PFSK-1 (cell line): ENCODE results near the gene MYCBPAP.

ENCODE experiments used
- FOXP2 ChIP-seq: optimal IDR thresholded peaks from 2 replicates; pipeline ENCODE3; 2011; ENCODE audit warnings: borderline replicate concordance, control low read depth, inconsistent platforms; ENCODE audit not compliant: insufficient read depth; ENCODE audit errors: extremely low read length, extremely low read depth
- POLR2AphosphoS5 ChIP-seq: IDR thresholded peaks from 2 replicates; pipeline ENCODE4 v1.6.1; 2012; ENCODE audit warnings: low read depth, mild to moderate bottlenecking, control low read depth, low read length, moderate library complexity
- REST ChIP-seq, 2 experiments: IDR thresholded peaks; 2 replicates each; pipeline versions ENCODE4 v1.6.1 to v1.8.0; 2011 to 2012; ENCODE audit warnings: low read depth in 2 of 2, low read length in 2 of 2, control low read depth in 1 of 2, inconsistent platforms in 1 of 2, mild to moderate bottlenecking in 1 of 2, moderate library complexity in 1 of 2; ENCODE audit not compliant: insufficient read depth in 1 of 2
- SIN3A ChIP-seq: IDR thresholded peaks from 2 replicates; pipeline ENCODE4 v1.6.1; 2012; ENCODE audit warnings: mild to moderate bottlenecking, low read length, moderate library complexity, borderline replicate concordance; ENCODE audit not compliant: insufficient read depth
- TAF1 ChIP-seq: IDR thresholded peaks from 2 replicates; pipeline ENCODE4 v1.6.1; 2012; ENCODE audit warnings: low read length, control low read depth, borderline replicate concordance; ENCODE audit not compliant: insufficient read depth

Gene MYCBPAP

GRCh38 chr17:50524838-50525237 lies 16.6 kb downstream of the MYCBPAP start:
- TF ChIP-seq FOXP2 (no peak), SIN3A (no peak), REST (IDR thresholded peaks at IDR 0.05; ENCODE audit: insufficient read depth in 1 of 2, low read depth in 2 of 2, low read length in 2 of 2) (no peak), TAF1 (no peak), POLR2AphosphoS5 (no peak)

- TF ChIP-seq TAF1 = no peak
- no peak for TF ChIP-seq SIN3A
- no peak for TF ChIP-seq POLR2AphosphoS5
- TF ChIP-seq REST (IDR thresholded peaks at IDR 0.05; ENCODE audit: insufficient read depth in 1 of 2, low read depth in 2 of 2, low read length in 2 of 2) = no peak
- no peak for TF ChIP-seq FOXP2
These were observed 19.0 kb downstream of the MYCBPAP start for GRCh38 chr17:50527155-50527762.

GRCh38 chr17:50527949-50528474 lies 19.8 kb downstream of the MYCBPAP start:
- TF ChIP-seq TAF1 = no peak
- no peak for TF ChIP-seq FOXP2
- TF ChIP-seq POLR2AphosphoS5 = no peak
- no peak for TF ChIP-seq REST (IDR thresholded peaks at IDR 0.05; ENCODE audit: insufficient read depth in 1 of 2, low read depth in 2 of 2, low read length in 2 of 2)
- TF ChIP-seq SIN3A = no peak

GRCh38 chr17:50529849-50530248 lies 21.6 kb downstream of the MYCBPAP start:
- no peak for TF ChIP-seq POLR2AphosphoS5
- no peak for TF ChIP-seq FOXP2
- TF ChIP-seq TAF1 = no peak
- TF ChIP-seq SIN3A = no peak
- TF ChIP-seq REST (IDR thresholded peaks at IDR 0.05; ENCODE audit: insufficient read depth in 1 of 2, low read depth in 2 of 2, low read length in 2 of 2) = no peak
